Effector CD8-positive, alpha-beta T cell (primary cell): ENCODE data around the gene TP53TG3D.
"Not testable (repeated sequence)": the region's sequence is repeated elsewhere in the genome, so short reads cannot be mapped to it uniquely, and the experiment has no call there.

Source experiments
- DNase-seq: peaks from one replicate; lab custom pipeline; 2025; lab: John Stamatoyannopoulos, UW
- total RNA-seq, 4 experiments: gene quantifications; one replicate each; lab custom pipeline; 2026; lab: John Stamatoyannopoulos, UW

TP53TG3D gene
- total RNA-seq = 0 to 0.18 (median 0.06) reads per million in 4 experiments

- DNase-seq = not testable (repeated sequence)
Observed at GRCh38 chr16:32252986-32253385, at the start of gene TP53TG3D. TP53TG3D (plus strand) TSS chr16:32253286; CDS start chr16:32253354, 68 bp downstream.

GRCh38 chr16:32253507-32253906, 421 bp downstream of the TP53TG3D start:
- DNase-seq = not testable (repeated sequence)

DNA sequence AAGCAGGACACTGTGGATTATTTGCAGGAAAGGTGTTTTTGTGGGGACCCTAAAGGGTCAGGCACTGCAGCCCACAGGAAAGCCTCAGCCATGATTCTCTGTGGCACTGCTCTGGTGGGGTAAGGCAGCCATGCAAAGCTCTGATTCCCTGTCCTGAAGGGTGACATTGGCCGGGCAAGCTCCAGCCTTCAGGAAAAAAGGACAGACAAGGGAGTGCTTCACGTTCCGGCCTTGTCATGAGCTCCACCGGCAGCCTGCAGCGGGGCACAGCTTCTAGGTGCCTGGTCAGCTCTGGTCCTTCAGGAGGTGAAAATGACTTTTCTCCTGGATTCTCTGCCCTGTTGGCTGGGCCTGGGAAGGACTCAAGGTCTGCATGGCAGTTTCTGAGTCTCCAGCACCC, 8.4 kb downstream of the TP53TG3D start:
- DNase-seq = not testable (repeated sequence)

GRCh38 chr16:32263552-32263951, 10.5 kb downstream of the TP53TG3D start:
- not testable (repeated sequence) for DNase-seq

DNA sequence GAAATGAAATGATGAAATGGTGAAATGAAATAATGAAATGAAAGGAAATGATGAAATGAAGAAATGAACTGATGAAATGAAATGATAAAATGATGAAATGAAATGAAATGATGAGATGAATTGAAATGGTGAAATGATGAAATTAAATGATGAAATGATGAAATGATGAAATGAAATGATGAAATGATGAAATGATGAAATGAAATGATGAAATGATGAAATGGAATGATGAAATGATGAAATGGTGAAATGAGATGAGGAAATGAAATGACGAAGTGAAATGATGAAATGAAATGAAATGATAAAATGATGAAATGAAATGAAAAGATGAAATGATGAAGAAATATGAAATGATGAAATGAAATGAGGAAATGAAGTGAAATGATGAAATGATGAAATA, 28.8 kb downstream of the TP53TG3D start:
- DNase-seq = not testable (repeated sequence)

GRCh38 chr16:32283024-32283423, 29.9 kb downstream of the TP53TG3D start:
- not testable (repeated sequence) for DNase-seq

DNA sequence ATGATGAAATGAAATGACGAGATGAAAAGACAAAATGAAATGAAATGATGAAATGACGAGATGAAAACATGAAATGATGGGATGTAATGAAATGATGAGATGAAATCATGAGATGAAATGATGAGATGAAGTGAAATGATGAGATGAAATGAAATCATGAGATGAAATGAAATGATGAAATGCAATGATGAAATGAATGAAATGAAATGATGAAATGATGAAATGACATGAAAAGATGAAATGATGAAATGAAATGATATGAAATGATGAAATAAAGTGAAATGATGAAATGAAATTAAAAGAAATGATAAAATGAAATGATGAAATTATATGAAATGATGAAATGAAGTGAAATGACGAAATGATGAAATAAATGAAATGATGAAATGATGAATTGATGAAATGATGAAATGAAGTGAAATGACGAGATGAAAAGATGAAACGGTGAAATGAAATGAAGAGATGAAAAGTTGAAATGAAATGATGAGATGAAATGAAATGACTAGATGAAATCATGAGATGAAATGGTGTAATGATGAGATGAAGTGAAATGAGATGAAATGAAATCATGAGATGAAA, 30.9 kb downstream of the TP53TG3D start:
- not testable (repeated sequence) for DNase-seq

DNA sequence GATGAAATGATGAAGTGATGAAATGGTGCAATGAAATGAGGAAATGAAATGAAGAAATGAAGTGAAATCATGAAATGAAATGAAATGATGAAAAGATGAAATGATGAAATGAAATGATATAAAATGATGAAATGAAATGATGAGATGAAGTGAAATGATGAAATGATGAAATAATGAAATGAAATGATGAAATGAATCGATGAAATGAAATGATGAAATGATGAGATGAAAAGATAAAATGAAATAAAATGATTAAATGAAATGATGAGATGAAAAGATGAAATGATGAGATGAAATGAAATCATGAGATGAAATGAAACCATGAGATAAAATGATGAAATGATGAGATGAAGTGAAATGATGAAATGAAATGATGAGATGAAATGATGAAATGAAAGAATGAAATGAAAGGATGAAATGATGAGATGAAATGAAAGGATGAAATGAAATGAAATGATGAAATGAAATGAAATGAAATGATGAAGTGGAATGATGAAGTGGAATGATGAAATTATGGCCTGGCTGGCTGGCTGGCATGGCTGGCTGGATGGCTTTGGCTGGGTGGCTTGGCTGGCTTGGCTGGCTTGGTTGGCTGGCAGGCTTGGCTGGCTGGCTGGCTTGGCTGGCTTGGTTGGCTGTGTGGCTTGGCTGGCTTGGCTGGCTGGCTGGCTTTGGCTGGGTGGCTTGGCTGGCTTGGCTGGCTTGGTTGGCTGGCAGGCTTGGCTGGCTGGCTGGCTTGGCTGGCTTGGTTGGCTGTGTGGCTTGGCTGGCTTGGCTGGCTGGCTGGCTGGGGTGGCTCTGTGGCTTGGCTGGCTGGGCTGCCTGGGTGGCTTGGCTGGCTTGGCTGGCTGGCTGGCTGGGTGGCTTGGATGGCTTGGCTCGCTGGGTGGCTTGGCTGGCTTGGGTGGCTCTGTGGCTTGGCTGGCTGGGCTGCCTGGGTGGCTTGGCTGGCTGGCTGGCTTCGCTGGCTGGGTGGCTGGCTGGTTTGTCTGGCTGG, 32.0 kb downstream of the TP53TG3D start:
- not testable (repeated sequence) for DNase-seq

DNA sequence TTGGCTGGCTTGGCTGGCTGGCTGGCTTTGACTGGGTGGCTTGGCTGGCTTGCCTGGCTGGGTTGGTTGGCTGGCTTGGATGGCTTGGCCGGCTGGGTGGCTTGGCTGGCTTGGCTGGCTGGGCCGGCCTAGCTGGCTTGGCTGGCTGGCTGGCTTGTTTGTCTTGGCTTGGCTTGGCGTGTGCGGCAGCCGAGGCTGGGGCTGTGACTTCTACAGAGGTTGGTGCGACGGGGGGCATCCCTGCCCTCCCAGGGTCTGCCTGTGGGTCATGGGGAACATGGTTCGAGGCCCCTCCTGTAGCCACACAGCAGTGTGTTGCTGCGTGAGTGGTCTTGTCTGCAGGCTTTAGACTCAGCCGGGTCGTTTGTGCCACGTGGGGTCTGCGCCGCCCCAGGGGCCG, 33.1 kb downstream of the TP53TG3D start:
- not testable (repeated sequence) for DNase-seq

GRCh38 chr16:32287743-32288142, 34.7 kb downstream of the TP53TG3D start:
- not testable (repeated sequence) for DNase-seq

- not testable (repeated sequence) for DNase-seq
Observed at GRCh38 chr16:32289197-32289596, 36.1 kb downstream of the TP53TG3D start.

DNA sequence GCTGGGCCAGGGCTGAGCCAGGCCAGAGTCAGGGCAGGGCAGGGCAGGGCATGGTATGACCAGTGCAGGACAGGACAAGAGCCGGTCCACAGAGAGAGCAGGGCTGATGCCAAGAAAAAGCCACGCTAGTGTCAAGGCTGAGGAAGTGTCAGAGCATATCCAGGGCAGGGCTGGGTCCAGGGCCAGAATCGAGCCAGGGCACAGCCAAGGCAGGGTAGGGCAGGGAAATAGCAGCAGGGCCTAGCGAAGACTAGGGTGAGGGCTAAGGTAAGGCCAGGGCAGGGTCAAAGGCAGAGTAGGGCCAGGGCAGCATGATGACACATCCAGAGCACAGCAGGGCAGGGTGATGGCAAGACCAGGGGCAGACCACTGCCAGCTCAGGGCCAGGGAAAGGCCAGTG, 49.7 kb downstream of the TP53TG3D start:
- DNase-seq = not testable (repeated sequence)
